Activated CD4-positive, alpha-beta T cell treated with anti-CD3 and anti-CD28 coated beads for 36 hours (primary cell): ENCODE measurements around the gene ZFAND6. TPM values are rescaled to one million over a fixed set of nuclear protein-coding genes. Genes with fewer than 3 reads are reported as not detected.
A peak's percentile ranks its signal among the peaks of the same experiment; 100 is the strongest.
"Not testable (repeated sequence)": the region's sequence is repeated elsewhere in the genome, so short reads cannot be mapped to it uniquely, and the experiment has no call there.

ENCODE experiments used
- ATAC-seq: fragments of 200-7000 bp; cut with Tn5 transposase; one replicate; pipeline ENCODE4 v1.10.0; 2021; ENCODE audit warnings: mild to moderate bottlenecking, moderate library complexity
- CTCF ChIA-PET: fragments of 350-600 bp; sonication (Branson Sonifier 250); formaldehyde crosslinking; loops from one replicate; lab custom pipeline; 2021; ENCODE audit warnings: antibody characterized with exemption; lab: Charles Lee
- POLR2A ChIA-PET: fragments of 350-600 bp; sonication (Branson Sonifier 250); formaldehyde crosslinking; loops from one replicate; lab custom pipeline; 2021; ENCODE audit warnings: antibody characterized with exemption, inconsistent platforms; lab: Charles Lee
- DNase-seq: peaks from one replicate; pipeline ENCODE4 v3.0.0-alpha.2; 2020
- H3K27ac Mint-ChIP-seq: one replicate; pipeline ENCODE4 v1.8.0; 2021; ENCODE audit warnings: mixed read lengths
- H3K27me3 Mint-ChIP-seq: one replicate; pipeline ENCODE4 v1.8.0; 2021; ENCODE audit warnings: mixed read lengths
- H3K36me3 Mint-ChIP-seq: one replicate; pipeline ENCODE4 v1.8.0; 2021; ENCODE audit warnings: low read depth, mixed read lengths
- H3K4me1 Mint-ChIP-seq: one replicate; pipeline ENCODE4 v1.8.0; 2021; ENCODE audit warnings: mixed read lengths
- H3K4me3 Mint-ChIP-seq: one replicate; pipeline ENCODE4 v1.8.0; 2021; ENCODE audit warnings: mild to moderate bottlenecking, moderate library complexity, mixed read lengths
- H3K9me3 Mint-ChIP-seq: one replicate; pipeline ENCODE4 v1.8.0; 2021; ENCODE audit warnings: low read depth, mixed read lengths
- intact Hi-C, 2 experiments: fragments of 100-400 bp; cut with DNase I in 1 of 2; cut with micrococcal nuclease in 1 of 2; formaldehyde crosslinking; loops; one replicate each; pipeline versions ENCODE4 v1.14.2 to v1.15.1; 2022 to 2024; cut with DNase I, micrococcal nuclease
- total RNA-seq, 2 experiments: library from RNA; stranded (reverse); gene quantifications; one replicate each; pipeline ENCODE4 v1.2.3, GENCODE V29; 2021

ZFAND6 gene
- total RNA-seq, 2 experiments from 2014 or later: 30.2 to 37.2 TPM

DNA sequence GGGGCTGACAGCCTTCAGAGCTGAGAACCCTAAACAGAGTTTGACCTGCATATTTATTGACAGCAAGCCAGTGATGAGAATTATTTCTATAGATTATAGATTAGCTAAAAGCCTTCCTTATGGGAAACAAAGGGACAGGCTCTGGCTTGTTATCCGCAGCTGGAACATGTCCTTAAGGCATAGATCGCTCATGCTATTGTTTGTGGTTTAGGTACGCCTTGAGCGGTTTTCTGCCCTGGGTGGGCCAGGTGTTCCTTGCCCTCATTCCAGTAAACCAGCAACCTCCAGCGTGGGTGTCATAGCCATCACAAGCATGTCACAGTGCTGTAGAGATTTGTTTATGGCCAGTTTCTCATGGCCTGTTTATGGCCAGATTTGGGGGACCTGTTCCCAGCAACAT lies 83.2 kb downstream of the ZFAND6 start:
- H3K4me3 Mint-ChIP-seq: no peak overlapping the region
- H3K9me3 Mint-ChIP-seq: peaks cover 3% of the 10 kb centered on the region
- CTCF ChIA-PET: no interaction called here
- H3K36me3 Mint-ChIP-seq: peaks cover 4% of the 10 kb centered on the region
- POLR2A ChIA-PET: no interaction called here
- DNase-seq (no peak), ATAC-seq (no peak)
- H3K4me1 Mint-ChIP-seq: no peaks in the 10 kb centered on the region
- no peak overlapping the region for H3K27ac Mint-ChIP-seq
- H3K27me3 Mint-ChIP-seq: no peaks in the 10 kb centered on the region
- intact Hi-C loops: no loop called here

GRCh38 chr15:80151148-80151547 lies 91.7 kb downstream of the ZFAND6 start:
- ChIA-PET POLR2A (no interaction called here), CTCF (no interaction called here)
- Mint-ChIP-seq H3K27me3 (no peaks in the 10 kb centered on the region), H3K27ac (no peak overlapping the region), H3K4me1 (peaks cover 27% of the 10 kb centered on the region), H3K4me3 (no peak overlapping the region), H3K9me3 (peaks cover 3% of the 10 kb centered on the region), H3K36me3 (peaks cover 5% of the 10 kb centered on the region)
- intact Hi-C loops: loop anchor here (5.0 to 10.0 kb wide), 6 partner anchors 79 to 1894 kb away; partner anchors contain the start of genes MEX3B (in 1 of the 2), MORF4L1 (in 1 of the 2), MTHFS (in 1 of the 2) and TLNRD1 (in 1 of the 2)
- ATAC-seq (no peak), DNase-seq (no peak)

DNA sequence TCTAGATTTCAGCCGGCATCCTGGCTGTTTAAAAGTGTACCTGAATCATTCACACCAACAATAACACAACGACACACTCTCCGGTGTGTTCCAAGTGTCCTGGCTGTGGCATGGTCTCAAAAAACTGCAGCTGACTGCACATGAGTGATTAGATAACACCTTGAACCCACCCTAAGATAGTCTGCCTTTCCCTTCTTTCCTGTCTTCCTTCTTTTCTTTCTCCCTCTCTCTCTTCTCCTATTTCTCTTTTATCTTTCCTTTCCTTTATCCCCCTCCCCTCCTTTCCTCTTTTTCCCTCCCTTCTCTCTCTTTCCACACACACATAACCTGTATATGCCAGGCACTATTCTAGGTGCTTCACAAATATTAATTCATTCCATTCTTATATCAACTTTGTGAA lies 92.1 kb downstream of the ZFAND6 start:
- Mint-ChIP-seq H3K4me3 (peak overlapping the region; percentile 77), H3K36me3 (peaks cover 5% of the 10 kb centered on the region), H3K9me3 (no peaks in the 10 kb centered on the region), H3K27me3 (no peaks in the 10 kb centered on the region), H3K27ac (peak overlapping the region; percentile 76), H3K4me1 (peaks cover 27% of the 10 kb centered on the region)
- ATAC-seq (no peak), DNase-seq (no peak)
- intact Hi-C loops: loop anchor here (5.0 to 10.0 kb wide), 6 partner anchors 79 to 1893 kb away; partner anchors contain the start of genes MEX3B (in 1 of the 2), MORF4L1 (in 1 of the 2), MTHFS (in 1 of the 2) and TLNRD1 (in 1 of the 2)
- ChIA-PET POLR2A (no interaction called here), CTCF (no interaction called here)

DNA sequence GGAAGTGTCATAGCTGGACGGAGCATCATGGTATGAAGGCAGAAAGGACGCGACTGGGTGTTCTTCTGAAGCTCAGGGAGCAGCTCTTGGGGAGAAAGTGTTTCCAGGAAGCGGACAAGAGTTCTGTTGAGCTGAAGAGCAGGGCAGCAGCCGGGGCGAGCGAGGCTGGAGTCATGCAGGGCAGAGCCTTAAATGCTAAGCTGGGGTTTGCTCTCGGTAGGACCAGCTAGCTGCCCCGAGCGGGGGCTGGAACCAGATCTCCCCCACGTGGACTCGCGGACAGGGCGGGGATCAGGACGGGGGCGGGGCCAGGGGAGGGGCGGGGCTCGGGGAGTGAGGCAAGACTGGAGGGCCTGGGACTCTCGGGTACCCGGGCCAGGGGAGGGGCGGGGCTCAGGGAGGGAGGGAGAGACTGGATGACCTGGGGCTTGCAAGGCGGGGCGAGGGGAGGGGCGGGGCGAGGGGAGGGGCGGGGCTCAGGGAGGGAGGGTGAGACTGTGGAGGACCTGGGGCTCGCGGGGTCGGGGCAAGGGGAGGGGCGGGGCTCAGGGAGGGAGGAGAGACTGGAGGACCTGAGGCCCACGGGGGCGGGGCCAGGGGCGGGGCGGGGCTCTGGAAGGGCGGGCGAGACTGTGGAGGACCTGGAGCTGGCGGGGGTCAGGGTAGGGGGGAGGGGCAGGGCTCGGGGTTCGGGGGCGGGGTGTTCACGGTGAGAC lies 92.9 kb downstream of the ZFAND6 start:
- ChIA-PET POLR2A (interaction anchor here (0.6 kb wide), 1 partner anchor 60 kb away, joined by 5 read pairs; no protein-coding TSS in a partner anchor), CTCF (interaction anchor here (0.6 kb wide), 1 partner anchor 1191 kb away, joined by 3 read pairs; no protein-coding TSS in a partner anchor)
- H3K4me1 Mint-ChIP-seq: peaks cover 27% of the 10 kb centered on the region
- H3K36me3 Mint-ChIP-seq: peaks cover 5% of the 10 kb centered on the region
- ATAC-seq (peak; percentile 81), DNase-seq (peak; percentile 98)
- intact Hi-C loops: loop anchor here (1.0 to 10.0 kb wide), 13 partner anchors 8 to 1892 kb away; partner anchors contain the start of genes MTHFS (in 2 of the 2), BCL2A1 (in 1 of the 2), MEX3B (in 1 of the 2) and MORF4L1 (in 1 of the 2)
- H3K4me3 Mint-ChIP-seq: peak overlapping the region; percentile 77
- H3K9me3 Mint-ChIP-seq: no peaks in the 10 kb centered on the region
- H3K27me3 Mint-ChIP-seq: no peaks in the 10 kb centered on the region
- H3K27ac Mint-ChIP-seq: peak overlapping the region; percentile 76

DNA sequence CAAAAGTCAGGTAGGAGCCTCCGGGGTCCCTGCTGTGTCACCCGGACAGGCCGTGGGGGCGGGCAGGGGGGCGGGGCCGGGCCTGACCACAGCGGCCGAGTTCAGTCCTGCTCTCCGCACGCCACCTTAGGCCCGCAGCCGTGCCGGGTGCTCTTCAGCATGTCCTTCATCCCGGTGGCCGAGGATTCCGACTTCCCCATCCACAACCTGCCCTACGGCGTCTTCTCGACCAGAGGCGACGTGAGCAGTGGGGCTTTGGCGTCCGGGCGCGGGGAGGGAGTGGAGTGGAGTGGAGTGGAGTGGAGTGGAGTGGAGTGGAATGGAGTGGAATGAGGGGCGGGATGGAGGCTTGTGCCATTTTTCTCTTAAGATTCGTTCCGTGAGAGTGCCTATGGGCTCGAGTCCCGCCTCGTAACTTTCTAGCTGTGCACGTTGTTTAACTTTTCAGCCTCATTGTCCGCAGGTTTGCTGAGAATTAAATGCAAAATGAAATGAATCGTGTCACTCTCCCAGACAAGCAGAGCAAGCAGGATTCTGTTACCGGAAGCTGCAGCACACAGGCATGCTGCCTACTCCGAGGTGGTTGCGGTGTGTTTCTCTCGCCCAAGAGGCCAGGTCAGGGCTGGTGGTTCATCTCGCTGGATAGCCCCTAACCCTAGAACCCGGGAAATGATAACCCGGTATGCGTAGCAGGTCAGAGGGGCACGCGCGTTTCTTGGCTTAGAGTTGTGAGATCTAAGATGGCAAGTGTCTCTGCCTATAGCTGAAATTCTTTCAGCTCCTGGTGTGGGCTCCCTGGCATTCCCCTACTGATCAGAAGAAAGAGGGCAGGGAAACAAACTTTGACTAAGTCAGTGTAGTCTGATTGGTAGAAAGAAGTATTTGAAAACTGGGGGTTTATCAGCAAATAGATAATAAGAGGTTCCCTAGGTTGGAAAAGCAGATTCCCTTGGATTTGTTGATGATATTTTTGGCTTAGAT lies 93.7 kb downstream of the ZFAND6 start, which contains the start of gene FAH:
Gene FAH (plus strand): TSS at position 104 of the 981 bp plus-strand sequence. CDS start 56 bp downstream, at position 160.
- Mint-ChIP-seq H3K9me3 (no peaks in the 10 kb centered on the region), H3K4me3 (peak within 1 kb of the TSS; percentile 93), H3K27ac (peak within 1 kb of the TSS; percentile 88), H3K4me1 (peaks cover 27% of the 10 kb centered on the region), H3K36me3 (peaks cover 5% of the 10 kb centered on the region), H3K27me3 (no peaks in the 10 kb centered on the region)
- ATAC-seq: peak; percentile 68
- peak; percentile 65 for DNase-seq
- POLR2A ChIA-PET: interaction anchor here (0.8 kb wide), 1 partner anchor 93 kb away, joined by 4 read pairs; no protein-coding TSS in a partner anchor
- intact Hi-C loops: loop anchor here (1.0 to 10.0 kb wide), 13 partner anchors 7 to 1892 kb away; partner anchors contain the start of genes MTHFS (in 2 of the 2), ZFAND6 (in 2 of the 2), BCL2A1 (in 1 of the 2) and MEX3B (in 1 of the 2)
- CTCF ChIA-PET: interaction anchor here (0.6 kb wide), 1 partner anchor 1190 kb away, joined by 3 read pairs; no protein-coding TSS in a partner anchor

DNA sequence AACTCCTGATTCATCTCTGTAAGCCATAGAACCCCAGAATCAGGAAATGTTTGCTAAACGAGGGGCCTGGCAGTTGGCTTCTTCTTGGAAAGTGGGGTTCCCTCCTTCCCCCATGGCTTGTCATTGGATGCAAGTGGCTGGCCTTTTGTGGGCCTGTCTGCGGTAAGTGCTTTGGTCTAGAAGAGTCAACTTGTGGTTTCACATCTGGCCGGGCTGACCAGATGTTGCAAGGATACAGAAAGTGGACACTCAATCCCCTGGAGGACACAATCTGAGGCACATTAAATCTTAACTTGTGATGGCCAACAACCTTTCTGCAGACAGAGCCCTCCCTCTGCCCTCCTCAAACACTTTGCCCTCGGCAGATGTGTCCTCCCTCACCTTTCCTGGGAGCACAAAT lies 94.4 kb downstream of the ZFAND6 start:
- no peaks in the 10 kb centered on the region for H3K27me3 Mint-ChIP-seq
- H3K27ac Mint-ChIP-seq: peak overlapping the region; percentile 88
- H3K9me3 Mint-ChIP-seq: no peaks in the 10 kb centered on the region
- intact Hi-C loops: loop anchor here (1.0 to 10.0 kb wide), 9 partner anchors 82 to 1891 kb away; partner anchors contain the start of genes BCL2A1 (in 1 of the 2), MEX3B (in 1 of the 2), MORF4L1 (in 1 of the 2) and MTHFS (in 1 of the 2)
- H3K4me3 Mint-ChIP-seq: peak overlapping the region; percentile 93
- peaks cover 27% of the 10 kb centered on the region for H3K4me1 Mint-ChIP-seq
- CTCF ChIA-PET: no interaction called here
- POLR2A ChIA-PET: no interaction called here
- H3K36me3 Mint-ChIP-seq: peaks cover 9% of the 10 kb centered on the region
- no peak for ATAC-seq
- DNase-seq: no peak

DNA sequence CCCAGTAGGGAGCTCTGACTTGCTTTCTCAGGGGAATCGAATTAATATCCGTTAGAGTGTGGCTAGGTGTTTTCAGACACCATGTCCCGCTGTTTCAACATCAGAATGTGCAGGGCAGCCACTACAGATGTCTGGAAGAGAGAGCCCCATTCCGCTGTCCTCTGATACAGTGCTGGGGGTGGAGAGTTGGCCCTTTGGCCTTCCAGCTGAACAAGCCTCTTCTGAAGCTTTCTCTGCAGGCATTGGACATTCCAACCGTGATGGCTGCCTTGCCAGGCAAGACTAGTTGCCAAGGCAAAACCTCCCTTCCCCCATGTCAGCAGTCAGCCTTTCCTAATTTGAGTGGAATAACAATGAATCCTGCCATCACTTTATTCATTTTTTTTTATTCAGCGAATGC lies 94.9 kb downstream of the ZFAND6 start:
- ChIA-PET CTCF (interaction anchor here (0.6 to 1.0 kb wide), 2 partner anchors 81 to 800 kb away, joined by 3 read pairs; no protein-coding TSS in a partner anchor), POLR2A (no interaction called here)
- DNase-seq (no peak), ATAC-seq (no peak)
- Mint-ChIP-seq H3K4me1 (peaks cover 28% of the 10 kb centered on the region), H3K36me3 (peaks cover 10% of the 10 kb centered on the region), H3K9me3 (no peaks in the 10 kb centered on the region), H3K27ac (no peak overlapping the region), H3K27me3 (no peaks in the 10 kb centered on the region), H3K4me3 (peak overlapping the region; percentile 93)
- intact Hi-C loops: loop anchor here (5.0 to 10.0 kb wide), 6 partner anchors 82 to 1890 kb away; partner anchors contain the start of genes MEX3B (in 1 of the 2), MORF4L1 (in 1 of the 2), MTHFS (in 1 of the 2) and TLNRD1 (in 1 of the 2)

DNA sequence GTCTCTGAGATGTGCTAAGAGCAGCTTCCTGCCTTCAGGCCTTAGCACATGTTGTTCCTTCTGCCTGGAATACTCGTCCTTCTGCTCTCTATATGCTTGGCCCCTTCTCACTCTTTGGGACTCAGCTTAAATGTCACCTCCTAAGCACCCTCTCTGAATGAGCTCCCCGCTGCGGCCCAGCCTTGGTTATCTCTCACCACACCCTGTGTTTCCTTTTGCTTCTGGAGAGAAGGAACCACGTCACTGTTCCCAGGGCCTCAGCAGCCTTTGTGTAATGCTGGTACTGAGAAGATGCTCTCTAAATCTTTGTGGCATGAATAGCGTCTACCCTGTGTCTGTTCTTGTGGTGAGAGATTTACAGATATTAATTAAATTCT lies 95.5 kb downstream of the ZFAND6 start:
- no peaks in the 10 kb centered on the region for H3K9me3 Mint-ChIP-seq
- H3K4me1 Mint-ChIP-seq: peaks cover 34% of the 10 kb centered on the region
- CTCF ChIA-PET: interaction anchor here (0.6 to 1.0 kb wide), 2 partner anchors 81 to 800 kb away, joined by 3 read pairs; no protein-coding TSS in a partner anchor
- H3K27ac Mint-ChIP-seq: no peak overlapping the region
- no peak overlapping the region for H3K4me3 Mint-ChIP-seq
- no peaks in the 10 kb centered on the region for H3K27me3 Mint-ChIP-seq
- peaks cover 16% of the 10 kb centered on the region for H3K36me3 Mint-ChIP-seq
- intact Hi-C loops: loop anchor here (10.0 kb wide), 3 partner anchors 260 to 1890 kb away; partner anchors contain the start of genes MEX3B (in 1 of the 2), MORF4L1 (in 1 of the 2) and MTHFS (in 1 of the 2)
- no peak for DNase-seq
- POLR2A ChIA-PET: no interaction called here
- ATAC-seq: no peak

DNA sequence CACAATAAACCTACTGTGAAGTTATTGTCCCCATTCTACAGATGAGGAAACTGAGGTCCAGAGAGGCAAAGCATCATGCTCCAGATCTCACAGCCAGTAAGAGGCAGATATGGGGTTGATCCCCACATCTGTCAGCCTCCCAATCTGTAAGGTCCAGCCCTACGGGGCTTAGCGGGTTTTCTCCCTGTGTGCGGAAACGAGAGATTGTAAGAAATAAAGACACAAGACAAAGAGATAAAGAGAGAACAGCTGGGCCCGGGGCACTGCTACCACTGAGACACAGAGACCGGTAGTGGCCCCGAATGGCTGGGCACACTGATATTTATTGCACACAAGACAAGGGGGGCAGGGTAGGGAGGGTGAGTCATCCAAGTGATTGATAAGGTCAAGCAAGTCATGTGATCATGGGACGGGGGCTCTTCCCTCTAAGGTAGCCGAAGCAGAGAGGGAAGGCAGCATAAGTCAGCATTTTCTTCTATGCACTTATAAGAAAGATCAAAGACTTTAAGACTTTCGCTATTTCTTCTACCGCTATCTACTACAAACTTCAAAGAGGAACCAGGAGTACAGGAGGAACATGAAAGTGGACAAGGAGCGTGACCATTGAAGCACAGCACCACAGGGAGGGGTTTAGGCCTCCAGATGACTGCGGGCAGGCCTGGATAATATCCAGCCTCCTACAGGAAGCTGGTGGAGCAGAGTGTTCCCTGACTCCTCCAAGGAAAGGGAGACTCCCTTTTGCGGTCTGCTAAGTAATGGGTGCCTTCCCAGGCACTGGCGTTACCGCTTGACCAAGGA lies 96.1 kb downstream of the ZFAND6 start:
- not testable (repeated sequence) for H3K9me3 Mint-ChIP-seq, DNase-seq, ATAC-seq, H3K27me3 Mint-ChIP-seq, H3K4me3 Mint-ChIP-seq, H3K27ac Mint-ChIP-seq
- ChIA-PET CTCF (interaction anchor here (1.0 kb wide), 1 partner anchor 82 kb away, joined by 3 read pairs; no protein-coding TSS in a partner anchor), POLR2A (interaction anchor here (0.6 kb wide), 1 partner anchor 261 kb away, joined by 7 read pairs; no protein-coding TSS in a partner anchor)
- peaks cover 40% of the 10 kb centered on the region for H3K4me1 Mint-ChIP-seq
- peaks cover 21% of the 10 kb centered on the region for H3K36me3 Mint-ChIP-seq
- intact Hi-C loops: loop anchor here (10.0 kb wide), 3 partner anchors 261 to 1889 kb away; partner anchors contain the start of genes MEX3B (in 1 of the 2), MORF4L1 (in 1 of the 2) and MTHFS (in 1 of the 2)
